A549 (cell line): ENCODE data around the gene LCE3B. TPM values are rescaled to one million over a fixed set of nuclear protein-coding genes. Genes with fewer than 3 reads are reported as not detected.

Experiments used
- ATAC-seq, 2 experiments: fragments of 200-7000 bp in 1 of 2; fragments of >200 bp in 1 of 2; cut with Nextera tagmentation in 1 of 2; cut with Tn5 transposase in 1 of 2; 3 replicates each; pipeline versions ENCODE4 v1.8.0 to v1.9.1; 2018 to 2020; ENCODE audit warnings: mild to moderate bottlenecking in 1 of 2, moderate library complexity in 1 of 2
- CTCF ChIA-PET: fragments of 300-600 bp; sonication (Branson Sonifier 250); formaldehyde crosslinking; extraction: SDS; loops from one replicate; lab custom pipeline; 2021; ENCODE audit warnings: antibody characterized with exemption, inconsistent platforms; lab: Yijun Ruan, JAX
- POLR2A ChIA-PET: fragments of 350-600 bp; formaldehyde crosslinking; extraction: SDS; loops from one replicate; lab custom pipeline; 2021; ENCODE audit warnings: antibody characterized with exemption, inconsistent platforms; lab: Yijun Ruan, JAX
- DNase-seq, 2 experiments: peaks; one replicate each; pipeline versions ENCODE4 v3.0.0 to v3.0.0-alpha.2; 2011 to 2016; ENCODE audit warnings: low read depth in 1 of 2, low spot score in 1 of 2
- FAIRE-seq: peaks from 2 replicates; lab custom pipeline; 2011; peaks lifted over from hg19 to GRCh38; lab: Jason Lieb, UNC
- H3K27ac ChIP-seq, 2 experiments: fragments of >200 bp; sonication (Bioruptor Twin); formaldehyde crosslinking; 3 replicates each; pipeline ENCODE4 v1.5.1; 2016 to 2017
- H3K4me1 ChIP-seq: fragments of >200 bp; sonication (Bioruptor Twin); formaldehyde crosslinking; 3 replicates; pipeline ENCODE4 v1.6.1; 2016
- H3K4me2 ChIP-seq: fragments of >200 bp; sonication (Bioruptor Twin); formaldehyde crosslinking; 3 replicates; pipeline ENCODE4 v1.6.1; 2016
- H3K4me3 ChIP-seq: fragments of >200 bp; sonication (Bioruptor Twin); formaldehyde crosslinking; 3 replicates; pipeline ENCODE4 v1.5.1; 2016
- H3K9me3 ChIP-seq: fragments of >200 bp; sonication (Bioruptor Twin); formaldehyde crosslinking; 3 replicates; pipeline ENCODE4 v1.6.1; 2016
- BCL3 ChIP-seq: fragments of >200 bp; sonication (Bioruptor Twin); formaldehyde crosslinking; IDR thresholded peaks from 3 replicates; pipeline ENCODE4 v1.6.1; 2016
- CHD4 ChIP-seq: fragments of 200-600 bp; sonication (generic); IDR thresholded peaks from 2 replicates; pipeline ENCODE4 v1.6.1; 2016; ENCODE audit warnings: antibody characterized with exemption, mild to moderate bottlenecking, borderline replicate concordance
- CTCF ChIP-seq: fragments of >200 bp; sonication (Bioruptor Twin); formaldehyde crosslinking; IDR thresholded peaks from 3 replicates; pipeline ENCODE4 v1.5.1; 2016
- EHMT2 ChIP-seq: fragments of 200-600 bp; sonication (generic); IDR thresholded peaks from 2 replicates; pipeline ENCODE4 v1.6.1; 2016; ENCODE audit warnings: antibody characterized with exemption, low read depth, mild to moderate bottlenecking, moderate library complexity
- FOSL2 ChIP-seq, 2 experiments: fragments of 450-650 bp in 1 of 2; fragments of >200 bp in 1 of 2; sonication (Bioruptor Twin) in 1 of 2; formaldehyde crosslinking; IDR thresholded peaks; 2 replicates each; pipeline versions ENCODE4 v1.5.0 to v1.6.1; 2016 to 2020; ENCODE audit warnings: mild to moderate bottlenecking in 1 of 2, moderate library complexity in 1 of 2
- HDAC2 ChIP-seq: fragments of 200-600 bp; sonication (generic); IDR thresholded peaks from 2 replicates; pipeline ENCODE4 v1.6.1; 2016
- HOXB13 ChIP-seq: fragments of 250-450 bp; sonication (Bioruptor Pico); IDR thresholded peaks from 2 replicates; pipeline ENCODE4 v1.5.0; 2020; ENCODE audit warnings: low read depth, mild to moderate bottlenecking, moderate library complexity
- HOXB5 ChIP-seq: fragments of 250-450 bp; sonication (Bioruptor Pico); IDR thresholded peaks from 2 replicates; pipeline ENCODE4 v1.5.0; 2020; ENCODE audit warnings: mild to moderate bottlenecking, moderate library complexity
- KDM5A ChIP-seq: fragments of 200-600 bp; sonication (generic); IDR thresholded peaks from 2 replicates; pipeline ENCODE4 v1.6.1; 2016; ENCODE audit warnings: antibody characterized with exemption, mild to moderate bottlenecking
- MAFK ChIP-seq: fragments of 450-650 bp; IDR thresholded peaks from 2 replicates; pipeline ENCODE4 v1.6.1; 2014; ENCODE audit not compliant: partially characterized antibody
- MAX ChIP-seq: IDR thresholded peaks from 2 replicates; pipeline ENCODE4 v1.6.1; 2012
- MAZ ChIP-seq: fragments of 150-350 bp; IDR thresholded peaks from 2 replicates; pipeline ENCODE4 v1.6.1; 2014; ENCODE audit warnings: antibody characterized with exemption, low read depth, low read length, borderline replicate concordance
- MYC ChIP-seq: IDR thresholded peaks from 2 replicates; pipeline ENCODE4 v1.6.1; 2012; ENCODE audit warnings: mild to moderate bottlenecking, inconsistent platforms, low read length, improper control_type of control experiment, borderline replicate concordance
- NFE2L2 ChIP-seq: fragments of 150-350 bp; conservative IDR thresholded peaks from 2 replicates; pipeline ENCODE4 v1.6.1; 2014; ENCODE audit warnings: low read length
- NPAS2 ChIP-seq: fragments of 250-450 bp; sonication (Bioruptor Pico); IDR thresholded peaks from 2 replicates; pipeline ENCODE4 v1.8.0; 2022; ENCODE audit warnings: mild to moderate bottlenecking, moderate library complexity, borderline replicate concordance
- NR3C1 ChIP-seq: fragments of >200 bp; sonication (Bioruptor Twin); formaldehyde crosslinking; IDR thresholded peaks from 3 replicates; pipeline ENCODE4 v1.6.1; 2017
- PBX3 ChIP-seq: IDR thresholded peaks from 2 replicates; pipeline ENCODE4 v1.6.1; 2012
- PHF8 ChIP-seq: fragments of 200-600 bp; sonication (generic); IDR thresholded peaks from 2 replicates; pipeline ENCODE4 v1.6.1; 2016; ENCODE audit warnings: low read depth, mild to moderate bottlenecking, antibody characterized with exemption, moderate library complexity, borderline replicate concordance
- RAD21 ChIP-seq, 2 experiments: fragments of >200 bp in 1 of 2; sonication (Bioruptor Twin) in 1 of 2; formaldehyde crosslinking in 1 of 2; IDR thresholded peaks in 1 of 2; conservative IDR thresholded peaks in 1 of 2; 2 replicates in 1 of 2; 3 replicates in 1 of 2; pipeline ENCODE4 v1.6.1; 2012 to 2018; ENCODE audit warnings: inconsistent platforms in 1 of 2
- RNF2 ChIP-seq: fragments of 200-600 bp; sonication (generic); IDR thresholded peaks from 2 replicates; pipeline ENCODE4 v1.6.1; 2016; ENCODE audit warnings: low read depth, mild to moderate bottlenecking, antibody characterized with exemption, moderate library complexity, borderline replicate concordance
- TFCP2L1 ChIP-seq: fragments of 250-450 bp; sonication (Bioruptor Pico); IDR thresholded peaks from 2 replicates; pipeline ENCODE4 v1.5.0; 2021; ENCODE audit warnings: mild to moderate bottlenecking
- TP53 ChIP-seq: fragments of 250-450 bp; sonication (Bioruptor Pico); IDR thresholded peaks from 2 replicates; pipeline ENCODE4 v1.5.0; 2021; ENCODE audit warnings: mild to moderate bottlenecking, moderate library complexity
- ZSCAN20 ChIP-seq: fragments of 250-450 bp; sonication (Bioruptor Pico); IDR thresholded peaks from 2 replicates; pipeline ENCODE4 v1.8.0; 2022; ENCODE audit warnings: mild to moderate bottlenecking, moderate library complexity
- WGBS: methylation state at CpG from one replicate; pipeline ENCODE4 v1.1.6; 2017; ENCODE audit errors: missing lambda C conversion rate; 5-methylcytosine and 5-hydroxymethylcytosine counted together
- polyA plus RNA-seq, 4 experiments: library from polyadenylated mRNA; depleted of rRNA in 3 of 4; stranded (reverse); fragments of >200 nt; fragmentation: RNase III in 1 of 4; extraction: RNeasy Plus Mini Kit Qiagen cat#74134 plus additional on column Dnase treatment in 1 of 4; gene quantifications; 2 replicates in 3 of 4; 3 replicates in 1 of 4; pipeline ENCODE4 v1.2.3, GENCODE V29; 2011 to 2017

LCE3B gene
- polyA plus RNA-seq, 2 of the 4 experiments (the other 2 are of a cell fraction), result not detected

- Histone ChIP-seq H3K27ac (no peak overlapping the region), H3K4me3 (no peak overlapping the region), H3K4me1 (no peaks in the 10 kb centered on the region), H3K4me2 (no peak overlapping the region), H3K9me3 (no peaks in the 10 kb centered on the region)
- DNase-seq (no peak), FAIRE-seq (no peak), ATAC-seq (no peak)
- WGBS, result no CpG with 5 or more reads among the region's 2 CpGs
- ChIA-PET CTCF (no interaction called here), POLR2A (no interaction called here)
- TF ChIP-seq MAX (no peak), MAZ (no peak), CTCF (no peak), HDAC2 (no peak), PBX3 (no peak), MAFK (no peak), HOXB5 (CRISPR knock-in tag) (no peak), MYC (no peak), HOXB13 (no peak), NR3C1 (no peak), NPAS2 (CRISPR knock-in tag) (no peak), CHD4 (no peak), TFCP2L1 (CRISPR knock-in tag) (no peak), NFE2L2 (no peak), ZSCAN20 (CRISPR knock-in tag) (no peak), FOSL2 (IDR thresholded peaks at IDR 0.05) (no peak), FOSL2 (CRISPR knock-in tag; IDR thresholded peaks at IDR 0.05) (no peak), TP53 (no peak), RAD21 (conservative IDR thresholded peaks at IDR 0.05 in 1 of 2, IDR thresholded peaks at IDR 0.05 in 1 of 2) (no peak), BCL3 (no peak), KDM5A (no peak)
Measured at GRCh38 chr1:152596986-152597385, 16.6 kb upstream of the LCE3B start.

- POLR2A ChIA-PET, result no interaction called here
- Histone ChIP-seq H3K9me3 (no peaks in the 10 kb centered on the region), H3K4me2 (no peak within 1 kb of the TSS), H3K4me1 (no peaks in the 10 kb centered on the region), H3K4me3 (no peak within 1 kb of the TSS), H3K27ac (no peak within 1 kb of the TSS)
- no peak for ATAC-seq
- WGBS, result no CpG with 5 or more reads among the region's 4 CpGs
- CTCF ChIA-PET, result no interaction called here
- TF ChIP-seq RNF2, result no peak
- TF ChIP-seq CHD4, result no peak
- TF ChIP-seq PHF8, result no peak
- no peak for TF ChIP-seq NFE2L2
- TF ChIP-seq EHMT2, result no peak
- FAIRE-seq, result no peak
- no peak for DNase-seq
Measured at GRCh38 chr1:152599934-152600333, 13.7 kb upstream of the LCE3B start, which contains the start of gene LCE3C. LCE3C (plus strand) TSS chr1:152600234; CDS start chr1:152600732, 498 bp downstream.
